HG03565 (cell line): Measurements from ENCODE around the gene KPNB1.

ENCODE experiments used
- ATAC-seq: cut with Tn5 transposase; IDR thresholded peaks from one replicate; pipeline ENCODE4 v1.9.1; 2021; ENCODE audit warnings: mild to moderate bottlenecking, moderate library complexity; ENCODE audit not compliant: unreplicated experiment

KPNB1 gene

GRCh38 chr17:47649153-47649971, at the start of gene KPNB1:
Gene KPNB1 (plus strand): TSS chr17:47649919. CDS start chr17:47650245, 326 bp downstream.
- ATAC-seq: peak; percentile 66

- no peak for ATAC-seq
Observed at GRCh38 chr17:47603830-47604597, 45.7 kb upstream of the KPNB1 start.

- ATAC-seq: no peak
Observed at GRCh38 chr17:47604598-47604927, 45.2 kb upstream of the KPNB1 start.

- no peak for ATAC-seq
Observed at GRCh38 chr17:47605011-47605410, 44.7 kb upstream of the KPNB1 start.

- no peak for ATAC-seq
Observed at GRCh38 chr17:47607481-47607880, 42.2 kb upstream of the KPNB1 start.

GRCh38 chr17:47611372-47612350, 38.1 kb upstream of the KPNB1 start:
- ATAC-seq: no peak

- no peak for ATAC-seq
Observed at GRCh38 chr17:47615766-47616424, 33.8 kb upstream of the KPNB1 start.

- ATAC-seq: no peak
Observed at GRCh38 chr17:47618410-47618809, 31.3 kb upstream of the KPNB1 start.

- ATAC-seq: no peak
Observed at GRCh38 chr17:47620503-47621245, 29.0 kb upstream of the KPNB1 start.

- no peak for ATAC-seq
Observed at GRCh38 chr17:47621293-47622179, 28.2 kb upstream of the KPNB1 start.

- no peak for ATAC-seq
Observed at GRCh38 chr17:47622180-47622549, 27.6 kb upstream of the KPNB1 start.

- no peak for ATAC-seq
Observed at GRCh38 chr17:47624727-47625068, 25.0 kb upstream of the KPNB1 start.

GRCh38 chr17:47628014-47628566, 21.6 kb upstream of the KPNB1 start:
- ATAC-seq: no peak

GRCh38 chr17:47629826-47630225, 19.9 kb upstream of the KPNB1 start:
- no peak for ATAC-seq

- no peak for ATAC-seq
Observed at GRCh38 chr17:47630614-47631013, 19.1 kb upstream of the KPNB1 start.

GRCh38 chr17:47632991-47633390, 16.7 kb upstream of the KPNB1 start:
- no peak for ATAC-seq

GRCh38 chr17:47633996-47634395, 15.7 kb upstream of the KPNB1 start:
- no peak for ATAC-seq

GRCh38 chr17:47634870-47635269, 14.8 kb upstream of the KPNB1 start:
- ATAC-seq: no peak

GRCh38 chr17:47635734-47636133, 14.0 kb upstream of the KPNB1 start:
- ATAC-seq: no peak
